Kidney (tissue), 14 donors: ENCODE results near the gene FAM13A. TPM values are rescaled to one million over a fixed set of nuclear protein-coding genes. Genes with fewer than 3 reads are reported as not detected.

ENCODE experiments used
- DNase-seq, 5 donors: peaks; one replicate each; pipeline ENCODE4 v3.0.0-alpha.2; 2013 to 2020
- FAIRE-seq: peaks from 2 replicates; lab custom pipeline; 2012; peaks lifted over from hg19 to GRCh38; lab: Jason Lieb, UNC
- H3K27ac ChIP-seq, 2 donors: one replicate each; pipeline ENCODE4 v1.7.0; 2013; ENCODE audit warnings: low read depth in 2 of 2, low read length in 2 of 2, inconsistent platforms in 1 of 2
- H3K27me3 ChIP-seq: one replicate; pipeline ENCODE4 v1.7.1; 2013; ENCODE audit warnings: low read length, inconsistent platforms; ENCODE audit not compliant: control insufficient read depth, insufficient read depth
- H3K36me3 ChIP-seq, 3 donors: one replicate each; pipeline versions ENCODE4 v1.7.0 to v1.7.1; 2013; ENCODE audit warnings: low read length in 3 of 3, control low read depth in 1 of 3, inconsistent platforms in 1 of 3; ENCODE audit not compliant: insufficient read depth in 3 of 3, control insufficient read depth in 2 of 3
- H3K4me1 ChIP-seq, 3 donors: one replicate each; pipeline versions ENCODE4 v1.7.0 to v1.7.1; 2013; ENCODE audit warnings: low read length in 3 of 3, inconsistent platforms in 1 of 3, low read depth in 1 of 3; ENCODE audit not compliant: control insufficient read depth in 2 of 3, insufficient read depth in 2 of 3
- H3K4me3 ChIP-seq, 3 donors: one replicate each; pipeline versions ENCODE4 v1.7.0 to v1.8.1; 2013; ENCODE audit warnings: low read length in 3 of 3, control low read depth in 1 of 3, inconsistent platforms in 1 of 3
- H3K9ac ChIP-seq, 3 donors: one replicate each; pipeline versions ENCODE4 v1.7.0 to v1.7.1; 2013; ENCODE audit warnings: low read length in 3 of 3, control low read depth in 1 of 3, inconsistent platforms in 1 of 3
- H3K9me3 ChIP-seq, 3 donors: one replicate each; pipeline versions ENCODE4 v1.7.0 to v1.7.1; 2013; ENCODE audit warnings: low read length in 3 of 3, control low read depth in 1 of 3, inconsistent platforms in 1 of 3; ENCODE audit not compliant: control insufficient read depth in 2 of 3, insufficient read depth in 1 of 3
- CTCF ChIP-seq: IDR thresholded peaks from 3 replicates; pipeline ENCODE4 v1.5.1; 2012; ENCODE audit warnings: mild to moderate bottlenecking, moderate library complexity, borderline replicate concordance; ENCODE audit not compliant: insufficient read depth; ENCODE audit errors: extremely low read depth
- intact Hi-C: fragments of 100-400 bp; cut with DNase I; formaldehyde crosslinking; loops from one replicate; pipeline ENCODE4 v1.11.1; 2022
- polyA plus RNA-seq: library from polyadenylated mRNA; stranded (reverse); fragments of 350-450 nt; fragmentation: Illumina TruSeq; extraction: RNeasy Lipid Tissue Mini Kit (QIAGEN cat#74804); gene quantifications from one replicate; pipeline ENCODE4 v1.2.3, GENCODE V29; 2014; ENCODE audit warnings: low read depth, low replicate concordance; ENCODE audit not compliant: insufficient read depth
- total RNA-seq: library from RNA; stranded (reverse); fragmentation: NEBNext Ultra II Directional; extraction: Animal tissue kit (Norgen Biotek cat#: 25700); gene quantifications from one replicate; pipeline ENCODE4 v1.2.1, GENCODE V29; 2021
- donor health status: control.
- donor health status: control.
- donor health status: control.
- donor health status: control.
- donor health status: control.
- donor health status: DM: yes; HTN: yes; CAD: no.
- donor health status: Normal renal cell carcinoma (clear cell type).

FAM13A gene
- total and polyA plus RNA-seq, 2 donors from 2014 or later = 12.9 to 48.3 TPM

- Histone ChIP-seq H3K4me1 (peaks cover 4 to 25% (median 5%) of the 10 kb centered on the region in 3 donors), H3K9ac (peak overlapping the region in 1 of 3 donors; percentile 52), H3K27ac (peak overlapping the region in 1 of 2 donors; percentile 45), H3K4me3 (peak overlapping the region in 2 of 3 donors; percentile 64 to 89), H3K36me3 (no peaks in the 10 kb centered on the region), H3K27me3 (no peaks in the 10 kb centered on the region), H3K9me3 (no peaks in the 10 kb centered on the region)
- no peak for TF ChIP-seq CTCF
- no peak for DNase-seq
- FAIRE-seq = no peak
- intact Hi-C loops = loop anchor here (10.0 kb wide), 1 partner anchor 205 kb away; no protein-coding TSS in a partner anchor
Measured at GRCh38 chr4:88819818-88820697, 236.9 kb downstream of the FAM13A start.

- no peaks in the 10 kb centered on the region for H3K27me3 ChIP-seq
- H3K27ac ChIP-seq = no peak overlapping the region
- H3K36me3 ChIP-seq = no peaks in the 10 kb centered on the region
- intact Hi-C loops = no loop called here
- H3K9me3 ChIP-seq = no peaks in the 10 kb centered on the region
- TF ChIP-seq CTCF = peak; percentile 63
- FAIRE-seq = no peak
- H3K4me3 ChIP-seq = no peak overlapping the region
- peaks cover 4 to 30% (median 5%) of the 10 kb centered on the region in 3 donors for H3K4me1 ChIP-seq
- H3K9ac ChIP-seq = peak overlapping the region in 1 of 3 donors; percentile 17
- peak in 4 of 5 donors; percentile 41 to 69 (median 49) for DNase-seq
Measured at GRCh38 chr4:88818631-88819470, 238.1 kb downstream of the FAM13A start.

GRCh38 chr4:88817740-88818139, 239.2 kb downstream of the FAM13A start:
- DNase-seq = no peak
- Histone ChIP-seq H3K27me3 (no peaks in the 10 kb centered on the region), H3K9me3 (no peaks in the 10 kb centered on the region), H3K4me3 (no peak overlapping the region), H3K27ac (no peak overlapping the region), H3K36me3 (no peaks in the 10 kb centered on the region), H3K4me1 (peaks cover 4 to 30% (median 5%) of the 10 kb centered on the region in 3 donors), H3K9ac (no peak overlapping the region)
- intact Hi-C loops = no loop called here
- no peak for FAIRE-seq
- no peak for TF ChIP-seq CTCF
